ENCODE measurements around the gene DGKD.
"Not testable (repeated sequence)": the region's sequence is repeated elsewhere in the genome, so short reads cannot be mapped to it uniquely, and the experiment has no call there.

Gene DGKD

GRCh38 chr2:233387667-233388528 lies 33.6 kb downstream of the DGKD start:
- DNase-seq = no peak

- DNase-seq = no peak
Measured at GRCh38 chr2:233389601-233390125, 35.4 kb downstream of the DGKD start.

- DNase-seq = no peak
Measured at GRCh38 chr2:233395687-233396086, 41.4 kb downstream of the DGKD start.

GRCh38 chr2:233396726-233397665 lies 42.7 kb downstream of the DGKD start:
- not testable (repeated sequence) for DNase-seq

- no peak for DNase-seq
Measured at GRCh38 chr2:233399306-233400225, 45.3 kb downstream of the DGKD start.

- DNase-seq = no peak
Measured at GRCh38 chr2:233400341-233400740, 46.0 kb downstream of the DGKD start.

- DNase-seq = no peak
Measured at GRCh38 chr2:233400961-233401360, 46.7 kb downstream of the DGKD start.

GRCh38 chr2:233402346-233402745 lies 48.1 kb downstream of the DGKD start:
- no peak for DNase-seq

GRCh38 chr2:233402789-233403188 lies 48.5 kb downstream of the DGKD start:
- no peak for DNase-seq

GRCh38 chr2:233404222-233404621 lies 49.9 kb downstream of the DGKD start:
- DNase-seq = no peak

- no peak for DNase-seq
Measured at GRCh38 chr2:233406865-233407264, 52.6 kb downstream of the DGKD start.

GRCh38 chr2:233407771-233408181 lies 53.5 kb downstream of the DGKD start:
- DNase-seq = no peak

- no peak for DNase-seq
Measured at GRCh38 chr2:233408366-233409285, 54.3 kb downstream of the DGKD start.

- DNase-seq = no peak
Measured at GRCh38 chr2:233409286-233409991, 55.1 kb downstream of the DGKD start.

- no peak for DNase-seq
Measured at GRCh38 chr2:233410196-233410760, 56.0 kb downstream of the DGKD start.

GRCh38 chr2:233411162-233411561 lies 56.9 kb downstream of the DGKD start:
- DNase-seq = no peak

- DNase-seq = no peak
Measured at GRCh38 chr2:233412405-233412804, 58.1 kb downstream of the DGKD start.

GRCh38 chr2:233413046-233413445 lies 58.8 kb downstream of the DGKD start:
- no peak for DNase-seq

GRCh38 chr2:233413559-233414272 lies 59.4 kb downstream of the DGKD start:
- no peak for DNase-seq

- no peak for DNase-seq
Measured at GRCh38 chr2:233414273-233414654, 60.0 kb downstream of the DGKD start.
